Liver (tissue), 3 donors: ENCODE results near the gene SUZ12.
"Not testable (repeated sequence)": the region's sequence is repeated elsewhere in the genome, so short reads cannot be mapped to it uniquely, and the experiment has no call there.

ENCODE experiments used
- CTCF ChIP-seq: fragments of 150-350 bp; IDR thresholded peaks from 2 replicates; pipeline ENCODE4 v1.5.1; 2017; ENCODE audit warnings: improper control_type of control experiment, low read depth, low read length; ENCODE audit not compliant: missing input control
- FOXA1 ChIP-seq: IDR thresholded peaks from 2 replicates; pipeline ENCODE4 v1.6.1; 2016; ENCODE audit warnings: antibody characterized with exemption
- GABPA ChIP-seq, 2 donors: IDR thresholded peaks in 1 of 2; conservative IDR thresholded peaks in 1 of 2; 2 replicates each; pipeline ENCODE4 v1.6.1; 2016; ENCODE audit warnings: antibody characterized with exemption in 2 of 2, mild to moderate bottlenecking in 1 of 2, moderate library complexity in 1 of 2
- HNF4A ChIP-seq, 2 donors: conservative IDR thresholded peaks; 2 replicates each; pipeline ENCODE4 v1.6.1; 2016; ENCODE audit warnings: antibody characterized with exemption in 2 of 2, mild to moderate bottlenecking in 2 of 2
- SP1 ChIP-seq: IDR thresholded peaks from 2 replicates; pipeline ENCODE4 v1.6.1; 2018; ENCODE audit warnings: antibody characterized with exemption, mild to moderate bottlenecking
- TAF1 ChIP-seq: conservative IDR thresholded peaks from 2 replicates; pipeline ENCODE4 v1.6.1; 2016; ENCODE audit warnings: antibody characterized with exemption, mild to moderate bottlenecking
- YY1 ChIP-seq: IDR thresholded peaks from 2 replicates; pipeline ENCODE4 v1.6.1; 2016; ENCODE audit warnings: antibody characterized with exemption, mild to moderate bottlenecking
- donor health status: healthy.
- donor health status: healthy.

GRCh38 chr17:31964131-31964530 is 27.3 kb downstream of the SUZ12 start:
- not testable (repeated sequence) for TF ChIP-seq GABPA (IDR thresholded peaks at IDR 0.05 in 1 of 2, conservative IDR thresholded peaks at IDR 0.05 in 1 of 2); HNF4A (conservative IDR thresholded peaks at IDR 0.05); CTCF; SP1; YY1; FOXA1; TAF1
